GM19452 (cell line): ENCODE measurements around the gene BEAN1.
A peak's percentile ranks its signal among the peaks of the same experiment; 100 is the strongest.

Experiments
- ATAC-seq: cut with Tn5 transposase; IDR thresholded peaks from one replicate; pipeline ENCODE4 v1.9.1; 2021; ENCODE audit not compliant: unreplicated experiment

Gene BEAN1

GRCh38 chr16:66469291-66469946, 42.3 kb downstream of the BEAN1 start:
- no peak for ATAC-seq

- ATAC-seq = no peak
Measured at GRCh38 chr16:66469947-66470546, 43.0 kb downstream of the BEAN1 start.

GRCh38 chr16:66470556-66470955, 43.5 kb downstream of the BEAN1 start:
- no peak for ATAC-seq

- no peak for ATAC-seq
Measured at GRCh38 chr16:66471264-66471663, 44.2 kb downstream of the BEAN1 start.

- ATAC-seq = no peak
Measured at GRCh38 chr16:66471716-66472393, 44.8 kb downstream of the BEAN1 start.

GRCh38 chr16:66473051-66473571, 46.0 kb downstream of the BEAN1 start:
- ATAC-seq = no peak

GRCh38 chr16:66473654-66474519, 46.8 kb downstream of the BEAN1 start:
- no peak for ATAC-seq

- ATAC-seq = peak; percentile 89
Measured at GRCh38 chr16:66474750-66475199, 47.7 kb downstream of the BEAN1 start.

- no peak for ATAC-seq
Measured at GRCh38 chr16:66475232-66475631, 48.1 kb downstream of the BEAN1 start.

- no peak for ATAC-seq
Measured at GRCh38 chr16:66476328-66477027, 49.4 kb downstream of the BEAN1 start.

- ATAC-seq = no peak
Measured at GRCh38 chr16:66477028-66477515, 50.0 kb downstream of the BEAN1 start.

GRCh38 chr16:66478733-66479511, 51.8 kb downstream of the BEAN1 start:
- ATAC-seq = no peak

GRCh38 chr16:66479661-66480264, 52.7 kb downstream of the BEAN1 start:
- no peak for ATAC-seq

GRCh38 chr16:66480265-66481080, 53.4 kb downstream of the BEAN1 start:
- no peak for ATAC-seq

- ATAC-seq = no peak
Measured at GRCh38 chr16:66481081-66481942, 54.2 kb downstream of the BEAN1 start.

GRCh38 chr16:66481943-66482390, 54.9 kb downstream of the BEAN1 start:
- ATAC-seq = no peak
